HG03520 (cell line): ENCODE data around the gene PPID.
"Not testable (repeated sequence)": the region's sequence is repeated elsewhere in the genome, so short reads cannot be mapped to it uniquely, and the experiment has no call there.

Experiments used
- ATAC-seq: cut with Tn5 transposase; IDR thresholded peaks from one replicate; pipeline ENCODE4 v1.9.1; 2021; ENCODE audit warnings: mild to moderate bottlenecking, moderate library complexity; ENCODE audit not compliant: unreplicated experiment

PPID gene

GRCh38 chr4:158738866-158739265, 15.7 kb upstream of the PPID start:
- no peak for ATAC-seq

GRCh38 chr4:158729716-158730559, 6.7 kb upstream of the PPID start:
- peak; percentile 92 for ATAC-seq

GRCh38 chr4:158728236-158728635, 5.0 kb upstream of the PPID start:
- no peak for ATAC-seq

DNA sequence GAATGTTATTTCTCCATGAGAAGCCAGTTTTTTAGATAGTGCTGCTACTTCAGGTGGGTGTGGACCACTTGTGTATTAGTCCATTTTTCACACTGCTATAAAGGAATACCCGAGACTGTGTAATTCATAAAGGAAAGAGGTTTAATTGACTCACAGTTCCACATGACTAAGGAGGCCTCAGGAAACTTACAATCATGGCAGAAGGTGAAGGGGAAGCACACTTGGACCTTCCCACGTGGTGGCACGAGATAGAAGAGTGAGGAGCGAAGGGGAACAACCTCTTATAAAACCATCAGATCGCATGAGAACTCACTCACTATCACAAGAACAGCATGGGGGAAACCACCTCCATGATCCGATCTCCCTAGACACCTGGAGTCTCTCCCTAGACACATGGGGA, 3.4 kb upstream of the PPID start:
- ATAC-seq: no peak

DNA sequence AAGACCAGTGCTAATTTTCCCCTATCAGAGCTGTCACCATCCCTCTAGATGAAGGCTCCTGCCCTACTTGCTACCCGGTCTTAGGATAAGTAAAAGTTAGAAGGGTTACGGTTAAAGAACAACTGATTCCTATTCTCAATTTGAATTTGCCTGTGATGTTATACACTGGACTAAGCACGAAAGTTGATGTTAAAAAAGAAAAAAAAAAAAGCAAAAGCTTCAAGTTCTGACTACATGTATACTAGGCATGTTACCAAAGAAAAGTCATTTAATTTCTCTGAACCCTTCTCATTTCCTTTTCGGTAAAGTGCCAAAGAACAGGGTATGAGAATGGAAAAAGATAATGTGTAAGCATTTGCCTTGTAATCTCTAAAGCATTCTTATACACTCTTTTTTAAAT, 1.4 kb upstream of the PPID start:
- ATAC-seq: no peak

DNA sequence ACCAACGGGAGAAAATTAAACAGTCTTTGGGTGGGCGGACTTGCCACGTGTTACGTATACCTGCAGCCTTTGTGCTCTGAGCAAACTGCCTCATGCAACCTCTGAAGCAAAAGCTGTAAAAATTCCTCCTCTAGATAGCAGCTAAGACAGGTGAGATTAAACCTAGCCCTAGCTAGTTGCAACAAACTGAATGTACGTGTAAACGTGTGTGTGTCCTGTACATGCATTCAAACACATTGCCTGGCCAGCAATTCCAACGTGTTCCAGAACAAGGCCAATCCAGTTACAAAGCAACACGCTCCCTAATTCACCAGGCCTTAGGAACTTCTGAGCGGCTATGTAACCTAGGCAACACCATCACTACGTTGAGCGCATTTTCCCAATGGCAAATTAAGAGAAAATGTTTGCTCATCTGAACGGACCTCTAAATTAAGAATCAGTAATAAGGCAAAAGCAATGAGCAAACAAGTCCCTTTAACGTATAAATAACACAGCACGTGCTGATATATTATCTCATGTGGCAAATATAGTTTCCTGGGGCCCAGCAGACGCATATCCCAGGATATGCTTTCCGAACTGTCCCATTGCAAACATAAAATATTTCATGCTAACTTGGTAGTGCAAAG, 792 bp downstream of the PPID start:
- ATAC-seq: peak; percentile 9

DNA sequence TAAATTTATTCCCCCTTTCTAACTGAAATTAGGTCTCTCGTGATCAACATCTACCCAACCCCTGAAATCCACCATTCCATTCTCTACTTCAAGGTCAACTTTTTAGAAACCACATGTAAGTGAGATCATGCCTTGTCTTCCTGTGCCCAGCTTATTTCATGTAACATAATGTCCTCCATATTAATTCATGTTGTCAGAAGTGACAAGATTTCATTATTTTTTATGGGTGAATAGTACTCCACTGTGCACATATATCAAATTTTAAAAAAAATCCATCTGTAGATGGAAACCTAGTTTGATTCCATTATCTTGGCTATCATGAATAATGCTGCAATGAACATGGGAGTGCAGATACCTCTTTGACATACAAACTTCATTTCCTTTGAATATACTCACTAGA, 1.5 kb downstream of the PPID start:
- no peak for ATAC-seq

DNA sequence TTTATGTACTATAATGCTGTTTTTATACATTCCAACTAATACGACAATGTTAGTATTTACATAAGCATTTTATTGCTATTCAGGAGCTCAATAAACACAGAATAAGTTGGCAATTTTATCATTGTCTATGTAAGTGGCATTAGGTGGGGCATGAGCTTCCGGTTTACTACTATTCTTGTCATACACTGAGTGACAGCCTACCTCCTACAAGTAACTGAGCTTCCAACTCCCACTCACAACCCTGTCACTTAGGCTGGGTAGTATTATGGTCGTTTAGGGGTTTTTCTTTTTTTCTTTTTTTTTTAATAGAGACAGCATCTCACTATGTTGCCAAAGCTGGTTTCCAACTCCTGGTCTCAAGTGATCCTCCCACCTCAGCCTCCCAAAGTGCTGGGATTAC, 7.4 kb downstream of the PPID start:
- ATAC-seq: no peak

GRCh38 chr4:158714937-158715336, 8.3 kb downstream of the PPID start:
- no peak for ATAC-seq

DNA sequence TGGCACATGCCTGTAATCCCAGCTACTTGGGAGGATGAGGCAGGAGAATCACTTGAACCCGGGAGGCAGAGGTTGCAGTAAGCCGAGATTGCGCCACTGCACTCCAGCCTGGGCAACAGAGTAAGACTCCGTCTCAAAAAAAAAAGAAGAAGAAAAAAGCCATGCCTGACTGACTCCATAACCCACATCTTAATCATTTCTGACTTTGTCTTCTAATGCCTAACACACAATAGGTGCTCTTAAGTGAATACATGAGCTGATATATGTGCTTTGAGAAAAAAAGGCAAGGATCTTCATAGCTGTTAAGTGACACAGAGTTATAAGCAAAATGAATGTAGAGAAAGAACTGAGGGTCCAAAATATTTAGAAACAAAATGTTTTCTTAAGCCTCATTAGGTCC, 10.6 kb downstream of the PPID start:
- ATAC-seq: not testable (repeated sequence)

GRCh38 chr4:158710814-158711213, 12.4 kb downstream of the PPID start:
- no peak for ATAC-seq

DNA sequence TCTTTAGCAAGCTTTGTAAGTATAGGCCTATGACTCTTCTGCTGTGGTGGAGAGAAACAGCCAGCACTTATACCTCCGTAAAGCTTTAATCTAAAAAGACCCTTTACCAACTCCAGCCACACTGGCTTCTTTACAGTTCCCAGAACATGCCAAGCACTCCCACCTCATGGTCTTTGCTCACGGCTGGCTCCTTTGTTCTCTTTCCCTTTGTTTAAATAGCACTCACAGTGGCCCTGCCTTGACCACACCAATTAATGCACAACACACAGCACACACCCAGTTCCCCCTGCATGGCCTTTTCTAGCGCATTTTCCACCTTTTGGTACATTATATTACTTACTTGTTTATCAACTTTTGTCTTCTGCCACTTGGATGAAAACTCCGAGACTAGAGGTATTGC, 18.9 kb downstream of the PPID start:
- no peak for ATAC-seq

DNA sequence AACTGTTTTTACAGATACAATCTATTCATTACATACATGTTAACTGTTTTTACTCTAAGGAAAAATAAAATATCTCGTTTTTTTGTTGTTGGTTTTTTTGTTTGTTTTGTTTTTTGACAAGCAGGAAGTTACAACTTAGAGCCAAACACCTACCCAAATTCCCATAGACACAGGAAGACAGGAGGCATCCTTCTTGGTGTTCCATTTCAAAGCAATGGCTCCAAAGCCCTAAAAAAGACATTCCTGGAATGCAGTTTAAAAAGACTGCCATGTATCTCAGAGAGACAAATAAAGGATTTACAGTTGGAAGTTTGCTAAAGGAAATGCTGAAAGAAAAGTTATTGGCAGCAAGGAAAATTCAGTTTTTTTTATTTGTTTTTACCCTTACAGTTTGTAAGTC, 34.4 kb downstream of the PPID start:
- ATAC-seq: no peak

- no peak for ATAC-seq
Observed at GRCh38 chr4:158682066-158682465, 41.1 kb downstream of the PPID start.

DNA sequence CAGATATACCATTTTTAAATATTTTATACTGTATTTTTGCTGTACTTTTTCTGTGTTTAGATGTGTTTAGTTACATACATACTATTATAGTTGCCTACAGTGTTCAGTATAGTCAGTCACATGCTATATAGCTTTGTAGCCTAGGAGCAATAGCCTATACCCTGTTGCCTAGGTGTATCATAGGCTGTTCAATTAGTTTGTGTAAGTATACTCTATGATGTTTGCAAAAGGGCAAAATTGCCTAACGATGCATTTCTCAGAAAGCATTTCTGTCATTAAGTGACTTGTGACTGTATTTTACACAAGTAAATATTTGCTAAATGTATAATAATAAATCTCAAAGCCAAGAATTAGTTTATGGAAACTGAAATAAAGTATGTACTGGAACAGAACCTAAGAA, 41.6 kb downstream of the PPID start:
- no peak for ATAC-seq

DNA sequence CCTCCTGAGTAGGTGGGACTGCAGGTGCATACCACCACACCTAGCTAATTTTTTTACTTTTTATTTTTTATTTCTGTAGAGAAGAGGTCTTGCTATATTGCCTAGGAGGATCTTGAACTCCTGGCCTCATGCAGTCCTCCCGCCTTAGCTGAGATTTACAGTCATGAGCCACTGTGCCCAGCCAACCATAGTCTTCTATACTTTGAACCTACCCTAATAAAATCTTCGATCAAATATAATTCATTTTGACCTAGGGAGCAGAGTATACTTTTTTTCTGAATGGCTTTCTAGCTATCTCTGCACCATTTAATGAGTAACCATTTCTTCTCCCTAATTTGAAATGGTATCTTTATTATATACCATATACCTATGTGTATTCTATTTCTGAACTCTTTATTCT, 44.4 kb downstream of the PPID start:
- no peak for ATAC-seq

DNA sequence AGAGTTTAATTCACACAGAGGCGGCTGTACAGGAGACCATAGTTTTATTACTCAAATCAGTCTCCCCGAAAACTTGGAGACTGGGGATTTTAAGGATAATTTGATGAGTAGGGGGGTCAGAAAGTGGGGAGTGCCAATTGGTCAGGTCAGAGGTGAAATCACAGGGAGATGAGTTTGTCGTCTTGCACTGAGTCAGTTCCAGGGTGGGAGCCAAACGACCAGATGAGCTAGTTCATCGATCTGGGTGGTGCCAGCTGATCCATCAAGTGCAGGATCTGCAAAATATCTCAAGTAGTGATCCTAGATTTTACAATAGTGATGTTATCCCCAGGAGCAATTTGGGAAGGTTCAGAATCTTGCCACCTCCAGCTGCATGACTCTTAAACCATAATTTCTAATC, 47.1 kb downstream of the PPID start:
- ATAC-seq: no peak

GRCh38 chr4:158673633-158674032, 49.6 kb downstream of the PPID start:
- no peak for ATAC-seq

DNA sequence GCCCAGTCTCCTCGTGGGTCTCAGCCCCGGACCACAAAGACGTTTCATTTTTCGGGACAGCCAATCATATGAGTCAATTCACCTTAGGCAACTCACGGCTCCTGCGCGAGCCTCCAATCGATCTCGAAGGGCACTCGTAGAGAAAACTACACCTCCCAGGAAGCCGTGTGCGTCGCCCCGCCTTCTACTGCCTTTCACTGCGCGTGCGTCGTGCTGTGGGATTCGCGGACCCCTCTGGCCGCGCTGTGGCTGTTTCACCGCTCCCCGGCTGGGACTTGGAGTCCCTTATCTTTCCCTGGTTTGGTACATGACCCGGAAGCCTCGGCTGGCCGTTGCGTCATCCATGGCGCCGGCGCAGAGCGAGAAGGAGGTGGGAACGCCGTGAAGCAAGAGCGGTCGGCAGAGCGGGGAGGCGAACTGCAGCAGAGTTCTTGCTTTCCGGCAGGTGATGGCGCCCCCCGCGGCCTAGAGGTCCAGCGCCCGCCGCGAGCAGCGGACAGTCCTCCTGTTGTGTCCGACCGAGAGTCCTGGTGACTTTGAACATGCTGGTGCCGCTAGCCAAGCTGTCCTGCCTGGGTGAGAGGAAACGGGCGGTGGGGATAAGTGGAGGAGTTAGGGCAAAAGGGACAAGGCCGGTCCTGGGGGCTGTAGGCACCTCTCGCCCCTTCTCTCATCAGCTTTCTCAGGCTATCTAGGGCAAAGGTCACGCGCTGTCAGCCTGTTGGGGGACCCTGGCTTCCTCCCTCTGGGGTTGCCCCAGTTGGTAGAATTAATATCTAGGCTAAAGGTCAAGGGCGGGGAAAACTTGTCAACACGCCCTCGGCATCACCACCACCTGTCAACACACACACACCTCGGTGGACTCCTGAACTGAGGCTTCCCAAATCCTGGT, 51.0 kb downstream of the PPID start, which contains the start of gene ETFDH:
ETFDH (plus strand) TSS at position 382 of the 892 bp plus-strand sequence; CDS start at position 543, 161 bp downstream.
- ATAC-seq: peak; percentile 80

GRCh38 chr4:158671665-158671914, 51.6 kb downstream of the PPID start, which contains the start of gene C4orf46:
TSS of gene C4orf46 (minus strand) at chr4:158671887. CDS start at chr4:158671801, 86 bp downstream.
- no peak for ATAC-seq

DNA sequence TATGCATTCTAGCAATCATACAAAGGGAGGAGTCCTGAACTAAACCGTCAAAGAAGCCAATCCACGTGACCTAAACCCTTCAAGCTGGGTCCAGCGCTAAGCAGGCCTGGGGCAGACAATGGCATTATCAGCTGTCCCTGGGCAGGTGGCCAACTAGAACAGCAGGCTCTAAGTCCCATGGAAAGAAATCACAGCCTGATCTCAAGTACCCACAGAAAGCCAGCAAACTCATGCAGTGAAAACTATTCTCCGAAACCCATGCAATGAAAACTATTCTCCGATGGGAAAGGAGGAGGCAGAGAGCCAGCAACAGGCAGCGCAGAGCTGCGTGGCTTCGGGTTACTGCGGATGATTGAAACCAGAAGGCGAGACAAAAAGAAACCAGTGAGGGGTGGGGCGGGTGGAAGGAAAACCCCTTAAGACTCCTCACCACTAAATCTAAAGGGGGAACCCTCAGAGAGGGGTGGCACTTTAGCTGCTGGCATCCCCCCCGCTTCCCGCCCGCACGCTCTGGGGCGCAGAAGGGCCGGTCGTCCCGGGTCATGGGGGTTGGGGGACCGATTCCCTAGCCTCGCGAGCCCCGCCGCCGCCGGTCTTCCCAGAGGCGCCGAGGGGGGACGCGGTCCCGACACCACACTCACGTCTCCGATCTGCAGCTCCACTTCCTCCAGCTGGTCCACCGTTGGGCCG, 52.1 kb downstream of the PPID start:
- ATAC-seq: peak; percentile 24
